ENCODE data around the gene ERCC6.

Gene ERCC6

GRCh38 chr10:49527061-49527460, 11.9 kb downstream of the ERCC6 start:
- Histone ChIP-seq H3K36me3 (ENCODE audit: insufficient read depth, low read length) (peaks cover 38% of the 10 kb centered on the region; the same call in 1 of the 2 replicates), H3K4me1 (ENCODE audit: insufficient read depth, low read length, poor library complexity, severe bottlenecking) (peaks cover 10% of the 10 kb centered on the region), H2AFZ (ENCODE audit: low read length) (no peak overlapping the region), H3K27me3 (ENCODE audit: insufficient read depth, low read length, poor library complexity, severe bottlenecking) (no peaks in the 10 kb centered on the region), H3K79me2 (ENCODE audit: insufficient read depth, low read length) (no peaks in the 10 kb centered on the region), H3K9me3 (ENCODE audit: insufficient read depth, low read depth, low read length) (no peaks in the 10 kb centered on the region), H3F3A (ENCODE audit: low read depth) (no peaks in the 10 kb centered on the region), H3K9me2 (replicated peaks; ENCODE audit: low read depth, low read length) (no peaks in the 10 kb centered on the region), H3K4me2 (ENCODE audit: low read depth, low read length, poor library complexity, severe bottlenecking) (no peak overlapping the region), H4K20me1 (ENCODE audit: insufficient read depth, low read length, poor library complexity, severe bottlenecking) (no peaks in the 10 kb centered on the region), H3K4me3 (ENCODE audit: low read length, poor library complexity, severe bottlenecking) (no peak overlapping the region), H3K9ac (ENCODE audit: low read depth, low read length, poor library complexity, severe bottlenecking) (no peak overlapping the region)
- TF ChIP-seq CTCF (conservative IDR thresholded peaks at IDR 0.05; ENCODE audit: low read length) (no peak), EZH2phosphoT487 (IDR thresholded peaks at IDR 0.05; ENCODE audit: borderline replicate concordance) (no peak)

- TF ChIP-seq EZH2phosphoT487 (IDR thresholded peaks at IDR 0.05; ENCODE audit: borderline replicate concordance) = no peak
- no peak for TF ChIP-seq CTCF (conservative IDR thresholded peaks at IDR 0.05; ENCODE audit: low read length)
- H3K27me3 ChIP-seq (ENCODE audit: insufficient read depth, low read length, poor library complexity, severe bottlenecking) = no peaks in the 10 kb centered on the region
- no peaks in the 10 kb centered on the region for H3K79me2 ChIP-seq (ENCODE audit: insufficient read depth, low read length)
- H4K20me1 ChIP-seq (ENCODE audit: insufficient read depth, low read length, poor library complexity, severe bottlenecking) = no peaks in the 10 kb centered on the region
- H3K9ac ChIP-seq (ENCODE audit: low read depth, low read length, poor library complexity, severe bottlenecking) = no peak overlapping the region
- H3K4me2 ChIP-seq (ENCODE audit: low read depth, low read length, poor library complexity, severe bottlenecking) = no peak overlapping the region
- H2AFZ ChIP-seq (ENCODE audit: low read length) = no peak overlapping the region
- peaks cover 6% of the 10 kb centered on the region for H3K4me1 ChIP-seq (ENCODE audit: insufficient read depth, low read length, poor library complexity, severe bottlenecking)
- no peaks in the 10 kb centered on the region for H3K9me3 ChIP-seq (ENCODE audit: insufficient read depth, low read depth, low read length)
- H3K4me3 ChIP-seq (ENCODE audit: low read length, poor library complexity, severe bottlenecking) = no peak overlapping the region
- H3F3A ChIP-seq (ENCODE audit: low read depth) = no peaks in the 10 kb centered on the region
- H3K36me3 ChIP-seq (ENCODE audit: insufficient read depth, low read length) = peaks cover 38% of the 10 kb centered on the region; the same call in 1 of the 2 replicates
- no peaks in the 10 kb centered on the region for H3K9me2 ChIP-seq (replicated peaks; ENCODE audit: low read depth, low read length)
Observed at GRCh38 chr10:49526619-49527018, 12.3 kb downstream of the ERCC6 start.

- no peaks in the 10 kb centered on the region for H3F3A ChIP-seq (ENCODE audit: low read depth)
- peaks cover 4% of the 10 kb centered on the region for H3K4me1 ChIP-seq (ENCODE audit: insufficient read depth, low read length, poor library complexity, severe bottlenecking)
- H3K9ac ChIP-seq (ENCODE audit: low read depth, low read length, poor library complexity, severe bottlenecking) = no peak overlapping the region
- no peaks in the 10 kb centered on the region for H3K79me2 ChIP-seq (ENCODE audit: insufficient read depth, low read length)
- H2AFZ ChIP-seq (ENCODE audit: low read length) = no peak overlapping the region
- H4K20me1 ChIP-seq (ENCODE audit: insufficient read depth, low read length, poor library complexity, severe bottlenecking) = no peaks in the 10 kb centered on the region
- peaks cover 38% of the 10 kb centered on the region; the same call in 1 of the 2 replicates for H3K36me3 ChIP-seq (ENCODE audit: insufficient read depth, low read length)
- no peaks in the 10 kb centered on the region for H3K9me2 ChIP-seq (replicated peaks; ENCODE audit: low read depth, low read length)
- no peaks in the 10 kb centered on the region for H3K9me3 ChIP-seq (ENCODE audit: insufficient read depth, low read depth, low read length)
- H3K27me3 ChIP-seq (ENCODE audit: insufficient read depth, low read length, poor library complexity, severe bottlenecking) = no peaks in the 10 kb centered on the region
- TF ChIP-seq CTCF (conservative IDR thresholded peaks at IDR 0.05; ENCODE audit: low read length) = no peak
- no peak for TF ChIP-seq EZH2phosphoT487 (IDR thresholded peaks at IDR 0.05; ENCODE audit: borderline replicate concordance)
- no peak overlapping the region for H3K4me2 ChIP-seq (ENCODE audit: low read depth, low read length, poor library complexity, severe bottlenecking)
- no peak overlapping the region for H3K4me3 ChIP-seq (ENCODE audit: low read length, poor library complexity, severe bottlenecking)
Observed at GRCh38 chr10:49524496-49524895, 14.4 kb downstream of the ERCC6 start.
